Mesendoderm (in vitro differentiated cells): ENCODE data around the gene ST6GALNAC4.

Source experiments
- DNase-seq: peaks from one replicate; pipeline ENCODE4 v3.0.0; 2013
- H2AK5ac ChIP-seq: 2 replicates; pipeline ENCODE4 v1.6.1; 2013; ENCODE audit warnings: low read length, inconsistent platforms
- H2BK120ac ChIP-seq: 2 replicates; pipeline ENCODE4 v1.6.1; 2013; ENCODE audit warnings: low read depth, mild to moderate bottlenecking, low read length, moderate library complexity, mixed read lengths
- H2BK15ac ChIP-seq: replicated peaks from 2 replicates; pipeline ENCODE4 v1.6.1; 2013; ENCODE audit warnings: low read depth, mild to moderate bottlenecking, moderate library complexity
- H2BK5ac ChIP-seq: 2 replicates; pipeline ENCODE4 v1.6.1; 2013; ENCODE audit warnings: low read length, inconsistent platforms
- H3K18ac ChIP-seq: 2 replicates; pipeline ENCODE4 v1.6.1; 2013; ENCODE audit warnings: mild to moderate bottlenecking, low read length, mixed read lengths
- H3K23ac ChIP-seq: one replicate; pipeline ENCODE4 v1.6.1; 2013; ENCODE audit warnings: low read length
- H3K27ac ChIP-seq: 2 replicates; pipeline ENCODE4 v1.5.1; 2013; ENCODE audit warnings: low read depth, mild to moderate bottlenecking, inconsistent platforms, low read length, moderate library complexity
- H3K27me3 ChIP-seq: 2 replicates; pipeline ENCODE4 v1.6.1; 2013; ENCODE audit warnings: low read length, control low read depth, mild to moderate bottlenecking, inconsistent platforms; ENCODE audit not compliant: insufficient read depth, poor library complexity
- H3K36me3 ChIP-seq: 2 replicates; pipeline ENCODE4 v1.6.1; 2013; ENCODE audit warnings: low read length, inconsistent platforms; ENCODE audit not compliant: control insufficient read depth, insufficient read depth
- H3K4ac ChIP-seq: one replicate; pipeline ENCODE4 v1.6.1; 2013; ENCODE audit warnings: low read depth, mild to moderate bottlenecking, low read length, moderate library complexity
- H3K4me1 ChIP-seq: 2 replicates; pipeline ENCODE4 v1.6.1; 2013; ENCODE audit warnings: low read depth, low read length, inconsistent platforms; ENCODE audit not compliant: control insufficient read depth
- H3K4me2 ChIP-seq: 2 replicates; pipeline ENCODE4 v1.6.1; 2013; ENCODE audit warnings: low read length
- H3K4me3 ChIP-seq: 2 replicates; pipeline ENCODE4 v1.5.1; 2013; ENCODE audit warnings: mild to moderate bottlenecking, low read length
- H3K56ac ChIP-seq: one replicate; pipeline ENCODE4 v1.6.1; 2013; ENCODE audit warnings: low read length
- H3K79me1 ChIP-seq: 2 replicates; pipeline ENCODE4 v1.6.1; 2013; ENCODE audit warnings: low read length, inconsistent platforms
- H3K79me2 ChIP-seq: 2 replicates; pipeline ENCODE4 v1.6.1; 2013; ENCODE audit warnings: mild to moderate bottlenecking, low read length; ENCODE audit not compliant: control insufficient read depth, insufficient read depth
- H3K9ac ChIP-seq: 2 replicates; pipeline ENCODE4 v1.6.1; 2013; ENCODE audit warnings: low read length, inconsistent platforms
- H4K5ac ChIP-seq: one replicate; pipeline ENCODE4 v1.6.1; 2013; ENCODE audit warnings: low read length
- H4K8ac ChIP-seq: one replicate; pipeline ENCODE4 v1.6.1; 2013; ENCODE audit warnings: low read depth, mild to moderate bottlenecking, control low read depth, low read length, moderate library complexity
- WGBS: extraction: QIAGEN DNeasy Blood & Tissue Kit; methylation state at CpG from one replicate; pipeline ENCODE4 v1.1.7; 2013; ENCODE audit warnings: low lambda C conversion rate, missing lambda C conversion rate; ENCODE audit not compliant: insufficient coverage; ENCODE audit errors: extremely low coverage; 5-methylcytosine and 5-hydroxymethylcytosine counted together

ST6GALNAC4 gene

DNA sequence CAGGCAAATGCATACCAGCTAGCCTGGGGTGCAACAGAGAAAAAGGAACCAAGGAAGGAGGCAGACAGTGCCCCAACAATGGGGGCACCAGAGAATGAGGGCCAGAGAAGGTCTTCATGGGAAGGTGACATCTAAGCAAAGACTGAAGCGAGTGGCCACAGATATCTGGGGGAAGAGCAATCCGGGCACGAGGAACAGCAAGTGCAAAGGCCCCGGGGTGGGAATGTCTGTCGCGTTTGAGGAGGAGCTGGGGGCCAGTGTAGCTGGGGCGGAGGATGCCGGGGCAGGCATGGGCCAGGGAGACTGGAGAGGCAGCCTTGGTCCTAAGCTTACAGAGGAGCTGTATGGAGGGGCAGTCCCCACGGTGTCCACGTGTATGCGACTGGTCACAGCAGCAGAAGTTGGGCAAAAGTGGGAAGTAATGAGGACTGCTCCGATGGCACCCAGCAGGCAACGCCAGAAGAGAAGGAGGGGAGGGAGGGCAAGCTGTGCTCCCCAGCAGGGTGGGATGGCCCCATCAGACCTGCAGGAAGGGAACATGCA is 44.8 kb upstream of the ST6GALNAC4 start:
- Histone ChIP-seq H3K9ac (no peak overlapping the region), H3K79me1 (peaks cover 28% of the 10 kb centered on the region), H3K56ac (no peak overlapping the region), H3K4ac (no peak overlapping the region), H3K18ac (no peak overlapping the region), H2BK5ac (no peak overlapping the region), H3K79me2 (peaks cover 46% of the 10 kb centered on the region), H3K27me3 (no peaks in the 10 kb centered on the region), H2AK5ac (no peak overlapping the region), H3K4me2 (no peak overlapping the region), H3K23ac (no peak overlapping the region), H3K4me1 (no peaks in the 10 kb centered on the region), H3K4me3 (no peak overlapping the region), H4K8ac (no peak overlapping the region), H3K36me3 (no peaks in the 10 kb centered on the region), H2BK120ac (no peak overlapping the region), H4K5ac (no peak overlapping the region), H3K27ac (no peak overlapping the region), H2BK15ac (no peak overlapping the region)
- WGBS, result no CpG with 5 or more reads among the region's 13 CpGs
- DNase-seq, result no peak

DNA sequence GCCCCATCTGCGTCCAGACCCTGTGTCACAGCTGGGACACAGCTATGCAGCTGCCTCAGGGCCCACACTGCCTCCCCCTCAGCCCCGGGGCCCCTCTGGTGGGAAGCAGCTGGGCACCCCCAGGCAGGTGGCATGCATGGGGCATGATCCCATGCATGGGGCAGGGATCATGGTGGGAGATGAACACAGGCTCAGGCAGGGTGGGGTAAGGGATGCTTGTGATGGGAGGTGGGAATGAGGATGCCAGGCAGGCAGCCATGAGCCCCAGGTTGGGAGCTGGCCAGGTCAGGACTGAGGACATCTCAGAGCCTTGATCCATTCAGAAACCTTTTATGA is 44.3 kb upstream of the ST6GALNAC4 start:
- no peak overlapping the region for H3K4ac ChIP-seq
- H3K79me1 ChIP-seq, result peaks cover 26% of the 10 kb centered on the region
- H4K8ac ChIP-seq, result no peak overlapping the region
- H3K18ac ChIP-seq, result no peak overlapping the region
- no peak overlapping the region for H2AK5ac ChIP-seq
- H4K5ac ChIP-seq, result no peak overlapping the region
- no peak overlapping the region for H2BK15ac ChIP-seq
- DNase-seq, result no peak
- H3K9ac ChIP-seq, result no peak overlapping the region
- no peak overlapping the region for H3K56ac ChIP-seq
- no peak overlapping the region for H3K23ac ChIP-seq
- H3K27me3 ChIP-seq, result no peaks in the 10 kb centered on the region
- peaks cover 43% of the 10 kb centered on the region for H3K79me2 ChIP-seq
- no peaks in the 10 kb centered on the region for H3K4me1 ChIP-seq
- no peak overlapping the region for H3K4me2 ChIP-seq
- H2BK120ac ChIP-seq, result no peak overlapping the region
- no peak overlapping the region for H3K4me3 ChIP-seq
- no peaks in the 10 kb centered on the region for H3K36me3 ChIP-seq
- no peak overlapping the region for H3K27ac ChIP-seq
- no CpG with 5 or more reads among the region's 2 CpGs for WGBS
- no peak overlapping the region for H2BK5ac ChIP-seq

- no peak for DNase-seq
- WGBS, result no CpG with 5 or more reads among the region's 11 CpGs
- no peak overlapping the region for H2AK5ac ChIP-seq
- H3K9ac ChIP-seq, result no peak overlapping the region
- no peak overlapping the region for H3K27ac ChIP-seq
- no peak overlapping the region for H4K5ac ChIP-seq
- no peak overlapping the region for H2BK15ac ChIP-seq
- no peak overlapping the region for H3K23ac ChIP-seq
- peaks cover 41% of the 10 kb centered on the region for H3K79me2 ChIP-seq
- no peaks in the 10 kb centered on the region for H3K36me3 ChIP-seq
- H3K4me3 ChIP-seq, result no peak overlapping the region
- no peaks in the 10 kb centered on the region for H3K27me3 ChIP-seq
- H3K18ac ChIP-seq, result no peak overlapping the region
- H3K56ac ChIP-seq, result no peak overlapping the region
- no peak overlapping the region for H3K4me2 ChIP-seq
- H3K4me1 ChIP-seq, result no peaks in the 10 kb centered on the region
- no peak overlapping the region for H4K8ac ChIP-seq
- H3K4ac ChIP-seq, result no peak overlapping the region
- H2BK5ac ChIP-seq, result no peak overlapping the region
- peaks cover 26% of the 10 kb centered on the region for H3K79me1 ChIP-seq
- no peak overlapping the region for H2BK120ac ChIP-seq
These were observed 43.7 kb upstream of the ST6GALNAC4 start for GRCh38 chr9:127960410-127961154.

- no peak overlapping the region for H3K9ac ChIP-seq
- no peak overlapping the region for H3K27ac ChIP-seq
- H3K4ac ChIP-seq, result no peak overlapping the region
- no peaks in the 10 kb centered on the region for H3K36me3 ChIP-seq
- no peak overlapping the region for H4K8ac ChIP-seq
- WGBS, result no CpG with 5 or more reads among the region's 2 CpGs
- no peak overlapping the region for H3K18ac ChIP-seq
- no peak overlapping the region for H3K23ac ChIP-seq
- H2BK120ac ChIP-seq, result no peak overlapping the region
- H2BK5ac ChIP-seq, result no peak overlapping the region
- no peak overlapping the region for H4K5ac ChIP-seq
- no peak overlapping the region for H2BK15ac ChIP-seq
- H3K27me3 ChIP-seq, result no peaks in the 10 kb centered on the region
- no peak overlapping the region for H3K56ac ChIP-seq
- no peak overlapping the region for H3K4me2 ChIP-seq
- peaks cover 39% of the 10 kb centered on the region for H3K79me2 ChIP-seq
- no peak overlapping the region for H2AK5ac ChIP-seq
- no peak for DNase-seq
- peaks cover 25% of the 10 kb centered on the region for H3K79me1 ChIP-seq
- no peaks in the 10 kb centered on the region for H3K4me1 ChIP-seq
- no peak overlapping the region for H3K4me3 ChIP-seq
These were observed 43.1 kb upstream of the ST6GALNAC4 start for GRCh38 chr9:127959841-127960409.

- Histone ChIP-seq H2BK5ac (no peak overlapping the region), H4K5ac (no peak overlapping the region), H4K8ac (no peak overlapping the region), H3K18ac (no peak overlapping the region), H2AK5ac (no peak overlapping the region), H3K79me2 (peaks cover 41% of the 10 kb centered on the region), H3K4me1 (no peaks in the 10 kb centered on the region), H3K27ac (no peak overlapping the region), H3K79me1 (peaks cover 28% of the 10 kb centered on the region), H3K4me2 (no peak overlapping the region), H3K4me3 (no peak overlapping the region), H3K4ac (no peak overlapping the region), H3K36me3 (no peaks in the 10 kb centered on the region), H3K9ac (no peak overlapping the region), H3K56ac (no peak overlapping the region), H2BK15ac (no peak overlapping the region), H3K27me3 (no peaks in the 10 kb centered on the region), H2BK120ac (no peak overlapping the region), H3K23ac (no peak overlapping the region)
- DNase-seq, result no peak
- WGBS, result no CpG with 5 or more reads among the region's 4 CpGs
These were observed 42.6 kb upstream of the ST6GALNAC4 start for GRCh38 chr9:127959398-127959797.
